DOHH2 (cell line): ENCODE measurements around the gene PES1.

Source experiments
- CTCF ChIP-seq: fragments of 200-600 bp; sonication (generic); IDR thresholded peaks from one replicate; pipeline ENCODE4 v1.5.1; 2014; ENCODE audit warnings: antibody characterized with exemption, mild to moderate bottlenecking, low read depth, low read length; ENCODE audit not compliant: poor library complexity, severe bottlenecking
- EZH2phosphoT487 ChIP-seq: fragments of 200-600 bp; sonication (generic); IDR thresholded peaks from 2 replicates; pipeline ENCODE4 v1.6.1; 2017; ENCODE audit warnings: borderline replicate concordance, mild to moderate bottlenecking, antibody characterized with exemption, low read length, moderate library complexity, mixed read lengths

DNA sequence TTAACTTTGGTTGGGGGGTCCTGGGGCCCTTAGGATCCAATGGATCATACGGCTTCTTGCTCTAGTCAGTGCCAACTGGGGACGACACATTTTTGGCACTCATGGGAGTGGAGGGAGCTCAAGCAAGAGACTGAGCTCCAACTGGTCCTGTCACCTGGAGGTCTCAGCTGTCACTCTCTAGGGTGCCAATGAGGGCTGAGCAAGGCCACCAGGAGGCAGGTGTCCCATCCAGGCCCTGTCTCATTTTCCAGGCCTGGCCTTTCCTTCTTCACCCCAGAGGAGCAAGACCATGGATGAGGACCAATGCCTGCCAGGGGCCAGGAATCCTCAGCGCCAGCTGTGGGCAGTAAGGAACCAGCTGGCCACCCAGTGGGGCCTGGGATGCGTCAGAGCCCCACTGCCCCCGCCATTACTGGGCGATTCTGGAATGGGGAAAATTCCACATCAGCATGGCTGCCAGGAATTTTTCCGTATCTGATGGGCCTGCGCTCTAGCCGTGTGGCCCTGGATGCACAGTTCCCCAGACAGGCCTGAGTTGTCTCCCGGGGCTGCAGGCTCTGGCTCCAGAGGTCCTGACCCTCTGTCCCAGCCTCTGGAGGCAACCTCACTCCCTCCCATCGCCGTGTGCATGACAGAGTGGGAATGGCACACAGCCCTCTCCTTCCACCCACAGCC lies 16.6 kb downstream of the PES1 start:
- TF ChIP-seq CTCF (no peak), EZH2phosphoT487 (no peak)
